ENCODE data around the gene HORMAD2. TPM values are rescaled to one million over a fixed set of nuclear protein-coding genes. Genes with fewer than 3 reads are reported as not detected.

Gene HORMAD2
- total and polyA plus RNA-seq, 9 of the 15 experiments (the other 6 are each of a cell fraction or from before 2014, with no cell fraction given): not detected

DNA sequence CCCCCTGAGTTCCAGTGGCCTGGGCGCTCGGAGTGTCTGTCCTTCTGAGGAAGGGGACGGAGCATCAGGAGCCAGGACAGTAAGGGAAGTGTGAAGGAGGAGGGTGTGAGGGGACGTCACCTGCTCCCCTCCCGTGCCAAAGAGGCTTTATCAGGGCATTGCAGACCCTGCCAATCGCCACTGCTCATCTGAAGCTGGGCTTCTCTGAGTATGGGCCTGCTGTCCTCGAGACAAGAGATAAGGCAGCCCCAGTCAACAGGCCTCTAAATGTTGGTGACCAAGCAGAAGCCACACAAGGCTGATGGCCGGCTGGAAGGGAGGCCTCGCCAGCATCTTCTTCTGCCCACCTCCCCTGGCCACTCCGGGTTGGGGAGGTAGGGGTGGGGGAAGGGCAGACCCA is 136.4 kb downstream of the HORMAD2 start (continued):
- no peak for TF ChIP-seq SP2 (IDR thresholded peaks at IDR 0.05; ENCODE audit: extremely low read depth, low read depth, low read length, poor library complexity, severe bottlenecking)
- TF ChIP-seq RAD51 (IDR thresholded peaks at IDR 0.05; ENCODE audit: borderline replicate concordance, low read depth): no peak
- no peak for TF ChIP-seq MCM7 (IDR thresholded peaks at IDR 0.05)
- no peak; the same call in 1 of the 2 replicates for TF ChIP-seq SP1 (CRISPR knock-in tag; IDR thresholded peaks at IDR 0.05)
- no peak for TF ChIP-seq DEAF1 (CRISPR knock-in tag; IDR thresholded peaks at IDR 0.05)
- TF ChIP-seq, protein P1, sequence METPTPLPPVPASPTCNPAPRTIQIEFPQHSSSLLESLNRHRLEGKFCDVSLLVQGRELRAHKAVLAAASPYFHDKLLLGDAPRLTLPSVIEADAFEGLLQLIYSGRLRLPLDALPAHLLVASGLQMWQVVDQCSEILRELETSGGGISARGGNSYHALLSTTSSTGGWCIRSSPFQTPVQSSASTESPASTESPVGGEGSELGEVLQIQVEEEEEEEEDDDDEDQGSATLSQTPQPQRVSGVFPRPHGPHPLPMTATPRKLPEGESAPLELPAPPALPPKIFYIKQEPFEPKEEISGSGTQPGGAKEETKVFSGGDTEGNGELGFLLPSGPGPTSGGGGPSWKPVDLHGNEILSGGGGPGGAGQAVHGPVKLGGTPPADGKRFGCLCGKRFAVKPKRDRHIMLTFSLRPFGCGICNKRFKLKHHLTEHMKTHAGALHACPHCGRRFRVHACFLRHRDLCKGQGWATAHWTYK (CRISPR knock-in tag; IDR thresholded peaks at IDR 0.05): peak; percentile 88; the same call in 1 of the 2 replicates
- TF ChIP-seq MXI1 (IDR thresholded peaks at IDR 0.05; ENCODE audit: low read depth, low read length): 0 out of 2 replicates have a peak, but pooled peaks have one; percentile 51
- peak; percentile 82 for TF ChIP-seq NEUROD1 (IDR thresholded peaks at IDR 0.05; ENCODE audit: borderline replicate concordance, low read depth, low read length, partially characterized antibody)
- TF ChIP-seq TRIM24 (IDR thresholded peaks at IDR 0.05): peak; percentile 92 to 95
- peak; percentile 88 for TF ChIP-seq CREM (IDR thresholded peaks at IDR 0.05; ENCODE audit: low read depth)
- TF ChIP-seq, protein P2, sequence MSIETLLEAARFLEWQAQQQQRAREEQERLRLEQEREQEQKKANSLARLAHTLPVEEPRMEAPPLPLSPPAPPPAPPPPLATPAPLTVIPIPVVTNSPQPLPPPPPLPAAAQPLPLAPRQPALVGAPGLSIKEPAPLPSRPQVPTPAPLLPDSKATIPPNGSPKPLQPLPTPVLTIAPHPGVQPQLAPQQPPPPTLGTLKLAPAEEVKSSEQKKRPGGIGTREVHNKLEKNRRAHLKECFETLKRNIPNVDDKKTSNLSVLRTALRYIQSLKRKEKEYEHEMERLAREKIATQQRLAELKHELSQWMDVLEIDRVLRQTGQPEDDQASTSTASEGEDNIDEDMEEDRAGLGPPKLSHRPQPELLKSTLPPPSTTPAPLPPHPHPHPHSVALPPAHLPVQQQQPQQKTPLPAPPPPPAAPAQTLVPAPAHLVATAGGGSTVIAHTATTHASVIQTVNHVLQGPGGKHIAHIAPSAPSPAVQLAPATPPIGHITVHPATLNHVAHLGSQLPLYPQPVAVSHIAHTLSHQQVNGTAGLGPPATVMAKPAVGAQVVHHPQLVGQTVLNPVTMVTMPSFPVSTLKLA (conservative IDR thresholded peaks at IDR 0.05): peak in 1 of 2 experiments; percentile 37; a peak in 1 of 4 replicates
- peak in 1 of 2 experiments; percentile 63; a peak in 1 of 4 replicates for TF ChIP-seq NONO (IDR thresholded peaks at IDR 0.05; ENCODE audit: low read depth in 2 of 2, low read length in 1 of 2)
- TF ChIP-seq POLR2AphosphoS5 (IDR thresholded peaks at IDR 0.05; ENCODE audit: control insufficient read depth, insufficient read depth, low read depth, low read length): peak; percentile 97
- TF ChIP-seq ZC3H4 (CRISPR knock-in tag; IDR thresholded peaks at IDR 0.05; ENCODE audit: borderline replicate concordance): no peak
- TF ChIP-seq SFPQ (IDR thresholded peaks at IDR 0.05; ENCODE audit: low read depth, low read length): no peak
- TF ChIP-seq, protein P3, sequence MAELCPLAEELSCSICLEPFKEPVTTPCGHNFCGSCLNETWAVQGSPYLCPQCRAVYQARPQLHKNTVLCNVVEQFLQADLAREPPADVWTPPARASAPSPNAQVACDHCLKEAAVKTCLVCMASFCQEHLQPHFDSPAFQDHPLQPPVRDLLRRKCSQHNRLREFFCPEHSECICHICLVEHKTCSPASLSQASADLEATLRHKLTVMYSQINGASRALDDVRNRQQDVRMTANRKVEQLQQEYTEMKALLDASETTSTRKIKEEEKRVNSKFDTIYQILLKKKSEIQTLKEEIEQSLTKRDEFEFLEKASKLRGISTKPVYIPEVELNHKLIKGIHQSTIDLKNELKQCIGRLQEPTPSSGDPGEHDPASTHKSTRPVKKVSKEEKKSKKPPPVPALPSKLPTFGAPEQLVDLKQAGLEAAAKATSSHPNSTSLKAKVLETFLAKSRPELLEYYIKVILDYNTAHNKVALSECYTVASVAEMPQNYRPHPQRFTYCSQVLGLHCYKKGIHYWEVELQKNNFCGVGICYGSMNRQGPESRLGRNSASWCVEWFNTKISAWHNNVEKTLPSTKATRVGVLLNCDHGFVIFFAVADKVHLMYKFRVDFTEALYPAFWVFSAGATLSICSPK (IDR thresholded peaks at IDR 0.05; ENCODE audit: borderline replicate concordance): no peak
- peak; percentile 70; the same call in 1 of the 2 replicates for TF ChIP-seq ZBED1 (IDR thresholded peaks at IDR 0.05)
- TF ChIP-seq FOXP1 (CRISPR knock-in tag; IDR thresholded peaks at IDR 0.05): peak; percentile 71; the same call in 1 of the 2 replicates
- TF ChIP-seq ZNF668 (CRISPR knock-in tag; IDR thresholded peaks at IDR 0.05): no peak
- TF ChIP-seq SMARCE1 (IDR thresholded peaks at IDR 0.05): peak; percentile 96
